Measurements from ENCODE around the gene SCN5A. TPM values are rescaled to one million over a fixed set of nuclear protein-coding genes. Genes with fewer than 3 reads are reported as not detected.

SCN5A gene
- total and polyA plus RNA-seq, 4 donors, result 0.38 to 2.0 (median 0.61) TPM

- no peaks in the 10 kb centered on the region for H3K9me3 ChIP-seq (ENCODE audit: control insufficient read depth, low read length)
- H3K4me1 ChIP-seq (ENCODE audit: control insufficient read depth in 1 of 2, insufficient read depth in 2 of 2, low read length in 2 of 2), result no peaks in the 10 kb centered on the region
- H3K4me3 ChIP-seq (ENCODE audit: low read length in 2 of 2), result no peak overlapping the region
- ATAC-seq (ENCODE audit: low FRiP score), result no peak
- DNase-seq, result peak in 1 of 2 donors; percentile 14
- WGBS, 2 donors, result 62 to 76% methylated on average over 7 of the region's 7 CpGs
- H3K27ac ChIP-seq (ENCODE audit: low read depth in 1 of 2, low read length in 2 of 2), result no peak overlapping the region
- no peaks in the 10 kb centered on the region for H3K27me3 ChIP-seq (ENCODE audit: control insufficient read depth in 1 of 2, insufficient read depth in 2 of 2, low read length in 1 of 2)
- H3K36me3 ChIP-seq (ENCODE audit: control insufficient read depth in 1 of 2, insufficient read depth in 2 of 2, low read length in 1 of 2), result no peaks in the 10 kb centered on the region
- intact Hi-C loops (cut with DNase I), result no loop called here
Measured at GRCh38 chr3:38560996-38561717, 88.3 kb downstream of the SCN5A start.

GRCh38 chr3:38560284-38560683, 89.2 kb downstream of the SCN5A start:
- Histone ChIP-seq H3K36me3 (ENCODE audit: control insufficient read depth in 1 of 2, insufficient read depth in 2 of 2, low read length in 1 of 2) (no peaks in the 10 kb centered on the region), H3K27ac (ENCODE audit: low read depth in 1 of 2, low read length in 2 of 2) (no peak overlapping the region), H3K9me3 (ENCODE audit: control insufficient read depth, low read length) (no peaks in the 10 kb centered on the region), H3K4me1 (ENCODE audit: control insufficient read depth in 1 of 2, insufficient read depth in 2 of 2, low read length in 2 of 2) (no peaks in the 10 kb centered on the region), H3K4me3 (ENCODE audit: low read length in 2 of 2) (no peak overlapping the region), H3K27me3 (ENCODE audit: control insufficient read depth in 1 of 2, insufficient read depth in 2 of 2, low read length in 1 of 2) (no peaks in the 10 kb centered on the region)
- WGBS, 2 donors, result 93 to 94% methylated on average over 6 of the region's 6 CpGs
- intact Hi-C loops (cut with DNase I), result no loop called here
- ATAC-seq (ENCODE audit: low FRiP score) (no peak), DNase-seq (no peak)

- intact Hi-C loops (cut with DNase I), result no loop called here
- Histone ChIP-seq H3K4me1 (ENCODE audit: control insufficient read depth in 1 of 2, insufficient read depth in 2 of 2, low read length in 2 of 2) (no peaks in the 10 kb centered on the region), H3K4me3 (ENCODE audit: low read length in 2 of 2) (no peak overlapping the region), H3K9me3 (ENCODE audit: control insufficient read depth, low read length) (peaks cover 2% of the 10 kb centered on the region), H3K36me3 (ENCODE audit: control insufficient read depth in 1 of 2, insufficient read depth in 2 of 2, low read length in 1 of 2) (no peaks in the 10 kb centered on the region), H3K27me3 (ENCODE audit: control insufficient read depth in 1 of 2, insufficient read depth in 2 of 2, low read length in 1 of 2) (no peaks in the 10 kb centered on the region), H3K27ac (ENCODE audit: low read depth in 1 of 2, low read length in 2 of 2) (no peak overlapping the region)
- WGBS, 2 donors, result 39 to 60% methylated on average over 1 of the region's 1 CpG
- DNase-seq (no peak), ATAC-seq (ENCODE audit: low FRiP score) (no peak)
Measured at GRCh38 chr3:38558864-38559263, 90.6 kb downstream of the SCN5A start.

- H3K36me3 ChIP-seq (ENCODE audit: control insufficient read depth in 1 of 2, insufficient read depth in 2 of 2, low read length in 1 of 2), result no peaks in the 10 kb centered on the region
- ATAC-seq (ENCODE audit: low FRiP score) (no peak), DNase-seq (peak in 1 of 2 donors; percentile 41)
- H3K27ac ChIP-seq (ENCODE audit: low read depth in 1 of 2, low read length in 2 of 2), result no peak overlapping the region
- H3K9me3 ChIP-seq (ENCODE audit: control insufficient read depth, low read length), result peaks cover 2% of the 10 kb centered on the region
- 80 to 91% methylated on average over 4 of the region's 4 CpGs for WGBS, 2 donors
- H3K27me3 ChIP-seq (ENCODE audit: control insufficient read depth in 1 of 2, insufficient read depth in 2 of 2, low read length in 1 of 2), result no peaks in the 10 kb centered on the region
- no peak overlapping the region for H3K4me3 ChIP-seq (ENCODE audit: low read length in 2 of 2)
- intact Hi-C loops (cut with DNase I), result no loop called here
- H3K4me1 ChIP-seq (ENCODE audit: control insufficient read depth in 1 of 2, insufficient read depth in 2 of 2, low read length in 2 of 2), result no peaks in the 10 kb centered on the region
Measured at GRCh38 chr3:38556640-38557358, 92.7 kb downstream of the SCN5A start.

- no peak overlapping the region for H3K4me3 ChIP-seq (ENCODE audit: low read length in 2 of 2)
- H3K27me3 ChIP-seq (ENCODE audit: control insufficient read depth in 1 of 2, insufficient read depth in 2 of 2, low read length in 1 of 2), result no peaks in the 10 kb centered on the region
- peaks cover 2% of the 10 kb centered on the region for H3K9me3 ChIP-seq (ENCODE audit: control insufficient read depth, low read length)
- no peaks in the 10 kb centered on the region for H3K4me1 ChIP-seq (ENCODE audit: control insufficient read depth in 1 of 2, insufficient read depth in 2 of 2, low read length in 2 of 2)
- ATAC-seq (ENCODE audit: low FRiP score) (no peak), DNase-seq (peak in 1 of 2 donors; percentile 37)
- H3K36me3 ChIP-seq (ENCODE audit: control insufficient read depth in 1 of 2, insufficient read depth in 2 of 2, low read length in 1 of 2), result no peaks in the 10 kb centered on the region
- no peak overlapping the region for H3K27ac ChIP-seq (ENCODE audit: low read depth in 1 of 2, low read length in 2 of 2)
- intact Hi-C loops (cut with DNase I), result no loop called here
- WGBS, 2 donors, result 92% methylated on average over 2 of the region's 2 CpGs
Measured at GRCh38 chr3:38555926-38556325, 93.6 kb downstream of the SCN5A start.

GRCh38 chr3:38555149-38555840, 94.2 kb downstream of the SCN5A start:
- 82 to 87% methylated on average over 6 of the region's 6 CpGs for WGBS, 2 donors
- ATAC-seq (ENCODE audit: low FRiP score) (no peak), DNase-seq (peak in 1 of 2 donors; percentile 20)
- Histone ChIP-seq H3K4me1 (ENCODE audit: control insufficient read depth in 1 of 2, insufficient read depth in 2 of 2, low read length in 2 of 2) (no peaks in the 10 kb centered on the region), H3K27me3 (ENCODE audit: control insufficient read depth in 1 of 2, insufficient read depth in 2 of 2, low read length in 1 of 2) (no peaks in the 10 kb centered on the region), H3K36me3 (ENCODE audit: control insufficient read depth in 1 of 2, insufficient read depth in 2 of 2, low read length in 1 of 2) (no peaks in the 10 kb centered on the region), H3K4me3 (ENCODE audit: low read length in 2 of 2) (no peak overlapping the region), H3K27ac (ENCODE audit: low read depth in 1 of 2, low read length in 2 of 2) (no peak overlapping the region), H3K9me3 (ENCODE audit: control insufficient read depth, low read length) (peaks cover 2% of the 10 kb centered on the region)
- intact Hi-C loops (cut with DNase I), result no loop called here

- intact Hi-C loops (cut with DNase I), result no loop called here
- H3K27ac ChIP-seq (ENCODE audit: low read depth in 1 of 2, low read length in 2 of 2), result no peak overlapping the region
Measured at GRCh38 chr3:38554127-38554827, 95.2 kb downstream of the SCN5A start.

GRCh38 chr3:38553071-38553470, 96.4 kb downstream of the SCN5A start:
- H3K36me3 ChIP-seq (ENCODE audit: control insufficient read depth in 1 of 2, insufficient read depth in 2 of 2, low read length in 1 of 2), result no peaks in the 10 kb centered on the region
- ATAC-seq (ENCODE audit: low FRiP score) (no peak), DNase-seq (no peak)
- WGBS, 2 donors, result 88 to 92% methylated on average over 2 of the region's 2 CpGs
- H3K27ac ChIP-seq (ENCODE audit: low read depth in 1 of 2, low read length in 2 of 2), result no peak overlapping the region
- H3K4me3 ChIP-seq (ENCODE audit: low read length in 2 of 2), result no peak overlapping the region
- H3K4me1 ChIP-seq (ENCODE audit: control insufficient read depth in 1 of 2, insufficient read depth in 2 of 2, low read length in 2 of 2), result no peaks in the 10 kb centered on the region
- H3K9me3 ChIP-seq (ENCODE audit: control insufficient read depth, low read length), result peaks cover 2% of the 10 kb centered on the region
- intact Hi-C loops (cut with DNase I), result no loop called here
- H3K27me3 ChIP-seq (ENCODE audit: control insufficient read depth in 1 of 2, insufficient read depth in 2 of 2, low read length in 1 of 2), result no peaks in the 10 kb centered on the region

More at GRCh38 chr3:38554127-38554827, 95.2 kb downstream of the SCN5A start:
- Histone ChIP-seq H3K9me3 (ENCODE audit: control insufficient read depth, low read length) (peaks cover 2% of the 10 kb centered on the region), H3K4me3 (ENCODE audit: low read length in 2 of 2) (no peak overlapping the region), H3K36me3 (ENCODE audit: control insufficient read depth in 1 of 2, insufficient read depth in 2 of 2, low read length in 1 of 2) (no peaks in the 10 kb centered on the region), H3K4me1 (ENCODE audit: control insufficient read depth in 1 of 2, insufficient read depth in 2 of 2, low read length in 2 of 2) (no peaks in the 10 kb centered on the region), H3K27me3 (ENCODE audit: control insufficient read depth in 1 of 2, insufficient read depth in 2 of 2, low read length in 1 of 2) (no peaks in the 10 kb centered on the region)
- 91 to 92% methylated on average over 8 of the region's 8 CpGs for WGBS, 2 donors
- no peak for ATAC-seq (ENCODE audit: low FRiP score)
- DNase-seq, result peak in 1 of 2 donors; percentile 48

All from aorta (tissue), 5 donors.